ENCODE measurements around the gene ICOSLG.
"Not testable (repeated sequence)": the region's sequence is repeated elsewhere in the genome, so short reads cannot be mapped to it uniquely, and the experiment has no call there.

The ICOSLG gene

GRCh38 chr21:44223334-44223733 lies 17.4 kb downstream of the ICOSLG start:
- DNase-seq (ENCODE audit: low read depth in 2 of 2), result not testable (repeated sequence)

GRCh38 chr21:44220674-44221073 lies 20.1 kb downstream of the ICOSLG start:
- DNase-seq (ENCODE audit: low read depth in 2 of 2), result not testable (repeated sequence)

- DNase-seq (ENCODE audit: low read depth in 2 of 2), result not testable (repeated sequence)
Measured at GRCh38 chr21:44218461-44218860, 22.3 kb downstream of the ICOSLG start.

- not testable (repeated sequence) for DNase-seq (ENCODE audit: low read depth in 2 of 2)
Measured at GRCh38 chr21:44211978-44212377, 28.8 kb downstream of the ICOSLG start.

GRCh38 chr21:44211574-44211973 lies 29.2 kb downstream of the ICOSLG start:
- not testable (repeated sequence) for DNase-seq (ENCODE audit: low read depth in 2 of 2)

- not testable (repeated sequence) for DNase-seq (ENCODE audit: low read depth in 2 of 2)
Measured at GRCh38 chr21:44207860-44208646, 32.7 kb downstream of the ICOSLG start.

- DNase-seq (ENCODE audit: low read depth in 2 of 2), result not testable (repeated sequence)
Measured at GRCh38 chr21:44206698-44207676, 33.8 kb downstream of the ICOSLG start.

GRCh38 chr21:44206187-44206586 lies 34.6 kb downstream of the ICOSLG start:
- not testable (repeated sequence) for DNase-seq (ENCODE audit: low read depth in 2 of 2)

- not testable (repeated sequence) for DNase-seq (ENCODE audit: low read depth in 2 of 2)
Measured at GRCh38 chr21:44202590-44203299, 38.0 kb downstream of the ICOSLG start.

- DNase-seq (ENCODE audit: low read depth in 2 of 2), result not testable (repeated sequence)
Measured at GRCh38 chr21:44199997-44200396, 40.7 kb downstream of the ICOSLG start.

GRCh38 chr21:44199448-44199847 lies 41.3 kb downstream of the ICOSLG start:
- no peak for DNase-seq (ENCODE audit: low read depth in 2 of 2)

GRCh38 chr21:44197156-44197516 lies 43.6 kb downstream of the ICOSLG start:
- DNase-seq (ENCODE audit: low read depth in 2 of 2), result not testable (repeated sequence)

- DNase-seq (ENCODE audit: low read depth in 2 of 2), result not testable (repeated sequence)
Measured at GRCh38 chr21:44196212-44197155, 44.3 kb downstream of the ICOSLG start.

GRCh38 chr21:44194888-44195287 lies 45.9 kb downstream of the ICOSLG start:
- not testable (repeated sequence) for DNase-seq (ENCODE audit: low read depth in 2 of 2)

GRCh38 chr21:44194451-44194850 lies 46.3 kb downstream of the ICOSLG start:
- not testable (repeated sequence) for DNase-seq (ENCODE audit: low read depth in 2 of 2)

GRCh38 chr21:44193108-44193507 lies 47.6 kb downstream of the ICOSLG start:
- not testable (repeated sequence) for DNase-seq (ENCODE audit: low read depth in 2 of 2)

GRCh38 chr21:44190349-44191271 lies 50.1 kb downstream of the ICOSLG start:
- not testable (repeated sequence) for DNase-seq (ENCODE audit: low read depth in 2 of 2)

- not testable (repeated sequence) for DNase-seq (ENCODE audit: low read depth in 2 of 2)
Measured at GRCh38 chr21:44184862-44185261, 55.9 kb downstream of the ICOSLG start.

GRCh38 chr21:44182202-44182601 lies 58.5 kb downstream of the ICOSLG start:
- DNase-seq (ENCODE audit: low read depth in 2 of 2), result not testable (repeated sequence)
